BE2C (cell line): ENCODE results near the gene AGRN.
"Not testable (repeated sequence)": the region's sequence is repeated elsewhere in the genome, so short reads cannot be mapped to it uniquely, and the experiment has no call there.

Source experiments
- DNase-seq: peaks from one replicate; pipeline ENCODE4 v3.0.0-alpha.2; 2020
- H3K27me3 ChIP-seq: fragments of 250-450 bp; sonication (Bioruptor Pico); 2 replicates; pipeline ENCODE4 v1.5.1; 2020; ENCODE audit warnings: mild to moderate bottlenecking
- H3K36me3 ChIP-seq: fragments of 250-450 bp; sonication (Bioruptor Pico); 2 replicates; pipeline ENCODE4 v1.5.1; 2020; ENCODE audit warnings: mild to moderate bottlenecking
- H3K4me1 ChIP-seq: fragments of 250-450 bp; sonication (Bioruptor Pico); 2 replicates; pipeline ENCODE4 v1.5.1; 2020
- H3K4me3 ChIP-seq: 2 replicates; pipeline ENCODE4 v1.5.1; 2011; ENCODE audit warnings: low read depth, low read length
- H3K9me3 ChIP-seq: fragments of 250-450 bp; sonication (Bioruptor Pico); 2 replicates; pipeline ENCODE4 v1.5.1; 2020
- TF ChIP-seq, protein P1 (sequence below): IDR thresholded peaks from 2 replicates; pipeline ENCODE4 v1.5.1; 2012; ENCODE audit warnings: mild to moderate bottlenecking, low read depth, low read length

Gene AGRN

DNA sequence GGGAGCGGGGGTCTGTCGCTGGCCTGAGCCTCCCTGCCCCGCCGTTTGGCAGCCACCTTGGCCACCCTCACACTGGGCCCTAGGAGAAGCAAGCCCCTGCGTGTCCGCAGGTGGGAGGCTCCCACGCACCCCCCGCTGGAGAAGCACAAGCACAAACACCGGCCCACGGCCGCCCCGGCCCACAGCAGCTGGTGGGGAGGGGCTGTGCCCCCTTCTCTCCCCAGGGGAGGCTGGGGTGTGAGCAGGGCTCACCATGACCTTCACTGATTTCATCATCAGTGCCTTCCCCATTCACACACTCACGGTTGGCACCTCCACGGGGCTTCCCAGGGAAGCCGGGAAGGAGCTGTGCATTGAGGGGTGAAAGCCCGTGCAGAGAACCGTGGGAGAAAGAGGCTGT is 7.9 kb downstream of the AGRN start:
- no peak for DNase-seq
- Histone ChIP-seq H3K4me3 (no peak overlapping the region), H3K36me3 (no peaks in the 10 kb centered on the region), H3K4me1 (no peaks in the 10 kb centered on the region), H3K27me3 (no peaks in the 10 kb centered on the region; the same call in 1 of the 2 replicates), H3K9me3 (no peaks in the 10 kb centered on the region)
- TF ChIP-seq, protein P1, sequence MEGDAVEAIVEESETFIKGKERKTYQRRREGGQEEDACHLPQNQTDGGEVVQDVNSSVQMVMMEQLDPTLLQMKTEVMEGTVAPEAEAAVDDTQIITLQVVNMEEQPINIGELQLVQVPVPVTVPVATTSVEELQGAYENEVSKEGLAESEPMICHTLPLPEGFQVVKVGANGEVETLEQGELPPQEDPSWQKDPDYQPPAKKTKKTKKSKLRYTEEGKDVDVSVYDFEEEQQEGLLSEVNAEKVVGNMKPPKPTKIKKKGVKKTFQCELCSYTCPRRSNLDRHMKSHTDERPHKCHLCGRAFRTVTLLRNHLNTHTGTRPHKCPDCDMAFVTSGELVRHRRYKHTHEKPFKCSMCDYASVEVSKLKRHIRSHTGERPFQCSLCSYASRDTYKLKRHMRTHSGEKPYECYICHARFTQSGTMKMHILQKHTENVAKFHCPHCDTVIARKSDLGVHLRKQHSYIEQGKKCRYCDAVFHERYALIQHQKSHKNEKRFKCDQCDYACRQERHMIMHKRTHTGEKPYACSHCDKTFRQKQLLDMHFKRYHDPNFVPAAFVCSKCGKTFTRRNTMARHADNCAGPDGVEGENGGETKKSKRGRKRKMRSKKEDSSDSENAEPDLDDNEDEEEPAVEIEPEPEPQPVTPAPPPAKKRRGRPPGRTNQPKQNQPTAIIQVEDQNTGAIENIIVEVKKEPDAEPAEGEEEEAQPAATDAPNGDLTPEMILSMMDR = no peak

DNA sequence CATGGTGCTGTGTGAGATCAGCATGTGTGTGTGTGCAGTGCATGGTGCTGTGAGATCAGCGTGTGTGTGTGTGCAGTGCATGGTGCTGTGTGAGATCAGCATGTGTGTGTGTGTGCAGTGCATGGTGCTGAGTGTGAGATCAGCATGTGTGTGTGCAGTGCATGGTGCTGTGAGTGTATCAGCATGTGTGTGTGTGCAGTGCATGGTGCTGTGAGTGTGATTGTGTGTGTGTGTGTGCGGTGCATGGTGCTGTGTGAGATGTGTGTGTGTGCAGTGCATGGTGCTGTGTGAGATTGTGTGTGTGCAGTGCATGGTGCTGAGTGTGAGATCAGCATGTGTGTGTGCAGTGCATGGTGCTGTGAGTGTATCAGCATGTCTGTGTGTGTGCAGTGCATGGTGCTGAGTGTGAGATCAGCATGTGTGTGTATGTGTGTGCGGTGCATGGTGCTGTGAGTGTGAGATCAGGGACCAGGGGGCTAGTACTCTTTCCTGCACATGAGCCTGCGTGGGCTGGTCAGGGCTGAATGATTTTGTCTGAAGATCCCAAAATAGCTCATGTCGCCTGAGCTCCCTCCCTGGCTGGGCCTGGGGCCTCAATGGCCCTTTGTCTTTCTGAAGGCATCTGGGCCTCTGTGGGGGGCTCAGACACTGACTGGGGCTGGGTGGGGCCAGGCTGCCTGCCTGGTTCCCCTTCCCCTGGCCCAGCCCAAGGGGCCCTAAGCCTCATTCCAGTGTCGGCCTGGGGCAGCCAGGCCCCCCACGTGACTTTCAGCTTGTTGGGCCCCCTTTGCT is 11.1 kb downstream of the AGRN start:
- H3K4me1 ChIP-seq, H3K36me3 ChIP-seq, H3K9me3 ChIP-seq, DNase-seq, H3K4me3 ChIP-seq: not testable (repeated sequence)
- H3K27me3 ChIP-seq = peaks cover 16% of the 10 kb centered on the region

DNA sequence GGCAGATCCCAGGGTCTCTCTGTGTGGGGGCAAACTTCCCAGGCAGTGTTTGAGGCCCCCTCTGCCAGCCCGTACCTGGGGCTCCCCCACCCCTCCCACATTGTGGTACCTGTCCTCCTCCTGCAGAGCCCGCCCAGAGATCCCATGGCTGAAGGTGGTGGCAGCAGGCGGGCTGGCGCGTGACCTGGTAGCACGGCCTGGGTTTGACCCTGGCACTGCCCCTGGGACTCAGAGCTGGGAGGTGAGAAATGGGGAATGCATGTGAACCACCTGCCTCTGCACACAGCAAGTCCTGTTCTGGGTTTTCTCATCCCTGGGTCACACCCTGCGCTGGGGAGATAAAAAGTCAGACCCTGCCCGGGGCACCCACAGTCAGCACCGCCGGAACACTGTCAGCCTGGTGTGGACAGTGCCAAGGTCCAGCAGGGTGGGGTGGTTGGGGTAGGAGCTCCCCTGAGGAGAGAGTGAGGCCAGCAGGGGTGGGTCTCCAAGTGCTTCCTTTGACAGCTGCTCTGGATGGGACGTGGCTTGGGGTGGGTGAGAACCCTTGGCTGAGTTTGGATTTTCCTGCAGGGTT is 11.8 kb downstream of the AGRN start:
- H3K9me3 ChIP-seq = no peaks in the 10 kb centered on the region
- DNase-seq = no peak
- H3K4me1 ChIP-seq = no peaks in the 10 kb centered on the region
- H3K27me3 ChIP-seq = peaks cover 16% of the 10 kb centered on the region
- TF ChIP-seq, protein P1 = no peak
- no peak overlapping the region for H3K4me3 ChIP-seq
- H3K36me3 ChIP-seq = no peaks in the 10 kb centered on the region

DNA sequence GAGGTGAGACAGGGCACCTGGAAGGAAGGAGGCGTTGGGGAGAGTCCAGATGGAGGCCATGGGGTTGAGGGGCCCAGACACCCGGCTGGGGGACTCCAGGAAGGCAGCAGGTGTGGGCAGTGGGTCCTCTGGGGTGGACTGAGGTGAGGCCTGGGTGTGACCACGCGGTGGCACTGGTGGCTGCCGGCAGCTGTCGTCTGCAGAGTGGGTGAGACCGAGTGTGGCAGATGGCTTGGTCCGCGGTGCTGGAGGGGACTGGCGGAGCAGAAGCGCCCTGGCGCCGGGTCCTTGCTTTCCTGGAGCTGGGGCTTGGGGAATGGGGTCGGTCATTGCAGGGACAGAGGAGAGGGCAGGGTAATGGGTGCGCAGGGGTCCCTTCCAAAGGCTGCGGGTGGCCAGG is 12.5 kb downstream of the AGRN start:
- Histone ChIP-seq H3K4me3 (peak overlapping the region; percentile 38), H3K4me1 (no peaks in the 10 kb centered on the region), H3K36me3 (no peaks in the 10 kb centered on the region)

DNA sequence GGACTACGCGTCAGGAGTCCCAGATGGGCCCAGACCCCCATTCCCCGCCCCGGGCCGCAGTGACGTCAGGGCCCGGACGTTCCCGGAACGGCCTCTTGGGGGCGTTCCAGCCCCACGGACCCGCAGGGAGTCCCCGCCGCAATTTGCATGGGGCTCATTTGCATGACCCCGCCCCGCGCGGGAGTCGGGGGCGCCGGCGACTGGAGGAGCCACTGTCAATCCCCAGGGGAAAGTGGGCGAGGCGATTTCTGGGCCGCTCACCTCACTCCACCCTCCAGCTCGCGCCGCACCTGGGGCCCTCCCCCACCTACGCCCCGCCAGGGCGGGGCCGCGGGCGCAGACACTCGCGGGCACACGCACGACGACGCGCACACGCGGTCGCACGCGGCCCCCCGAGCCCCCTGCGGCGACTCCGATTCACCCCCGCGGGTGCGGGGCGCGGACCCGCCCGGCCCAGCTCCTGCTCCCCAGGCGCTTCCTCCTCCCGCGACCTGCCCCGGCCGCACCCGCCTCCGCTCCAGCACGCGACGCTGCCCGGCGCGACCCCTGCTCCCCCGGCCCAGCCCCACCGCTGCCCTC is 13.2 kb downstream of the AGRN start:
- H3K4me1 ChIP-seq = no peaks in the 10 kb centered on the region
- H3K27me3 ChIP-seq = peaks cover 16% of the 10 kb centered on the region
- TF ChIP-seq, protein P1 = peak; percentile 77
- no peaks in the 10 kb centered on the region for H3K9me3 ChIP-seq
- DNase-seq = peak; percentile 97
- H3K36me3 ChIP-seq = no peaks in the 10 kb centered on the region
- H3K4me3 ChIP-seq = peak overlapping the region; percentile 38

More for the DNA sequence above, 12.5 kb downstream of the AGRN start:
- TF ChIP-seq, protein P1 = peak; percentile 30
- Histone ChIP-seq H3K27me3 (peaks cover 16% of the 10 kb centered on the region), H3K9me3 (no peaks in the 10 kb centered on the region)
- peak; percentile 73 for DNase-seq

DNA sequence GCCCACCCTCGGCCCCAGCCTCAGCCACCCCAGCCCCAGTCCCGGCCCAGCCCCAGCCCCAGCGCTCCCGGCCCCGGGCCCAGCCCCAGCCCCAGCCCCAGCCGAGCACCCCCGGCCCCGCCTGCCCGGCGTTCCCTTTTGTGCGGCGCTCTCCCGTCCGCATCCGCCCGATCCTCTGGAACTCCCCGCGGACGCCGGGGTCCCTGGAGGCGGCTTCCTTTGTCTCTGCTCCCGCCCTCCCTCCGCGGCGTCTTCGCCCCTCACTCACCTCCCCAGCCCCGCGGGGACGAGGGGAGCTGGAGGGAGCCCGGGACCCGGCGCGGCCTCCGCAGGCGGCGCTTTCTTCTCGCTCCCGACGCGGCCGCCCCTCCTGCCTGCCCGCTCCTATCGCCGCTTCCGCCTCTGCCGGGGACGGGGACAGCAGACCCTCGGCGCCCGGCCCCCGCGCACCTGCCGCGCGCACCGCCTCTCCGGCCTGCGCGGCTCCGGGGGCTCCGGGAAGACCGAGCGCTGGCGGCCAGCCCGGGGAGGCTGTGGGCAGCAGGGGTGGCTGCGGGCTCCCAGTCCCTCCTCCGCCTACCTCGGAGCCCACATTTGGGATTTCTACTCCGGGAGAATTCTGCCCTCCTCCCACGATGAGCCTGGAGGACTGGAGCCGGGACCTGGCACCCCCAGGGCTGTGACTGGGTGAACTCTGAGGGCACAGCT is 14.0 kb downstream of the AGRN start:
- H3K4me1 ChIP-seq = no peaks in the 10 kb centered on the region; the same call in 1 of the 2 replicates
- no peak for DNase-seq
- H3K4me3 ChIP-seq = no peak overlapping the region
- no peaks in the 10 kb centered on the region for H3K36me3 ChIP-seq
- H3K27me3 ChIP-seq = peaks cover 24% of the 10 kb centered on the region
- TF ChIP-seq, protein P1 = no peak
- no peaks in the 10 kb centered on the region for H3K9me3 ChIP-seq
